MM.1S (cell line): Measurements from ENCODE around the gene ZNF827.
A peak's percentile ranks its signal among the peaks of the same experiment; 100 is the strongest.

ENCODE experiments used
- DNase-seq: peaks from one replicate; pipeline ENCODE4 v3.0.0-alpha.2; 2015
- H2AFZ ChIP-seq: fragments of 300-600 bp; sonication (generic); 2 replicates; pipeline ENCODE4 v1.6.0; 2016; ENCODE audit warnings: antibody characterized with exemption, low read length
- H3F3A ChIP-seq: fragments of 300-600 bp; sonication (generic); 2 replicates; pipeline ENCODE4 v1.6.1; 2016; ENCODE audit warnings: mild to moderate bottlenecking, antibody characterized with exemption, low read length, moderate library complexity, mixed read lengths; ENCODE audit not compliant: insufficient read depth
- H3K27ac ChIP-seq: fragments of 300-600 bp; sonication (generic); 2 replicates; pipeline ENCODE4 v1.5.1; 2016; ENCODE audit warnings: mild to moderate bottlenecking, low read length
- H3K27me3 ChIP-seq: fragments of 300-600 bp; sonication (generic); replicated peaks from 2 replicates; pipeline ENCODE4 v1.6.0; 2016; ENCODE audit warnings: low read length; ENCODE audit not compliant: insufficient read depth
- H3K36me3 ChIP-seq: fragments of 300-600 bp; sonication (generic); replicated peaks from 2 replicates; pipeline ENCODE4 v1.6.1; 2016; ENCODE audit warnings: mild to moderate bottlenecking, low read length, mixed read lengths; ENCODE audit not compliant: insufficient read depth
- H3K4me1 ChIP-seq: fragments of 300-600 bp; sonication (generic); 2 replicates; pipeline ENCODE4 v1.6.1; 2016; ENCODE audit warnings: low read length, mixed read lengths
- H3K4me2 ChIP-seq: fragments of 300-600 bp; sonication (generic); 2 replicates; pipeline ENCODE4 v1.6.0; 2016; ENCODE audit warnings: low read depth, low read length
- H3K4me3 ChIP-seq: fragments of 300-600 bp; sonication (generic); 2 replicates; pipeline ENCODE4 v1.5.1; 2016; ENCODE audit warnings: low read length, mixed read lengths
- H3K79me2 ChIP-seq: fragments of 300-600 bp; sonication (generic); 2 replicates; pipeline ENCODE4 v1.6.1; 2016; ENCODE audit warnings: mixed run types, low read length, mixed read lengths
- H3K9ac ChIP-seq: fragments of 300-600 bp; sonication (generic); 2 replicates; pipeline ENCODE4 v1.6.1; 2016; ENCODE audit warnings: low read length, mixed read lengths
- H3K9me2 ChIP-seq: fragments of 300-600 bp; sonication (generic); replicated peaks from 2 replicates; pipeline ENCODE4 v1.6.1; 2016; ENCODE audit warnings: mild to moderate bottlenecking, low read length, mixed read lengths; ENCODE audit not compliant: insufficient read depth
- H3K9me3 ChIP-seq: fragments of 300-600 bp; sonication (generic); replicated peaks from 2 replicates; pipeline ENCODE4 v1.6.1; 2016; ENCODE audit warnings: mild to moderate bottlenecking, low read length, mixed read lengths; ENCODE audit not compliant: insufficient read depth
- H4K20me1 ChIP-seq: fragments of 300-600 bp; sonication (generic); 2 replicates; pipeline ENCODE4 v1.6.1; 2016; ENCODE audit warnings: mild to moderate bottlenecking, low read length, moderate library complexity, mixed read lengths; ENCODE audit not compliant: insufficient read depth
- CTCF ChIP-seq: fragments of 300-600 bp; sonication (generic); IDR thresholded peaks from 2 replicates; pipeline ENCODE4 v1.5.1; 2016; ENCODE audit warnings: antibody characterized with exemption, low read length, mixed read lengths
- EZH2 ChIP-seq: fragments of 300-600 bp; sonication (generic); optimal IDR thresholded peaks from 2 replicates; pipeline ENCODE3; 2017; ENCODE audit warnings: low read depth, mild to moderate bottlenecking, antibody characterized with exemption, low read length, mixed read lengths
- EZH2phosphoT487 ChIP-seq: fragments of 300-600 bp; sonication (generic); IDR thresholded peaks from 2 replicates; pipeline ENCODE4 v1.6.1; 2018; ENCODE audit warnings: antibody characterized with exemption, low read length

ZNF827 gene

GRCh38 chr4:145734031-145734430 lies 204.6 kb downstream of the ZNF827 start:
- Histone ChIP-seq H3K36me3 (no peaks in the 10 kb centered on the region), H3K27ac (no peak overlapping the region), H3K9me3 (no peaks in the 10 kb centered on the region), H3K9ac (no peak overlapping the region), H3K9me2 (no peaks in the 10 kb centered on the region), H2AFZ (no peak overlapping the region), H3F3A (no peaks in the 10 kb centered on the region), H3K79me2 (no peaks in the 10 kb centered on the region), H4K20me1 (no peaks in the 10 kb centered on the region), H3K27me3 (no peaks in the 10 kb centered on the region), H3K4me2 (no peak overlapping the region), H3K4me1 (0 out of 2 replicates have a peak, but pooled peaks cover 3% of the 10 kb centered on the region), H3K4me3 (no peak overlapping the region)
- DNase-seq = no peak
- TF ChIP-seq EZH2phosphoT487 = no peak
- no peak for TF ChIP-seq CTCF
- TF ChIP-seq EZH2 = no peak

GRCh38 chr4:145732895-145733880 lies 205.4 kb downstream of the ZNF827 start:
- H3K27me3 ChIP-seq = no peaks in the 10 kb centered on the region

GRCh38 chr4:145732001-145732815 lies 206.4 kb downstream of the ZNF827 start:
- Histone ChIP-seq H3K9me3 (no peaks in the 10 kb centered on the region), H3K9ac (peak overlapping the region; percentile 53; the same call in 1 of the 2 replicates), H3K4me2 (peak overlapping the region; percentile 64), H3K79me2 (no peaks in the 10 kb centered on the region), H3K9me2 (no peaks in the 10 kb centered on the region), H3K4me1 (0 out of 2 replicates have a peak, but pooled peaks cover 3% of the 10 kb centered on the region), H3K36me3 (no peaks in the 10 kb centered on the region), H4K20me1 (no peaks in the 10 kb centered on the region), H3K27ac (no peak overlapping the region), H2AFZ (peak overlapping the region; percentile 89), H3F3A (no peaks in the 10 kb centered on the region), H3K27me3 (no peaks in the 10 kb centered on the region), H3K4me3 (peak overlapping the region; percentile 90)
- no peak for DNase-seq
- TF ChIP-seq CTCF (no peak), EZH2phosphoT487 (no peak), EZH2 (no peak)

More at GRCh38 chr4:145732895-145733880, 205.4 kb downstream of the ZNF827 start:
- H3K27ac ChIP-seq = peak overlapping the region; percentile 37; the same call in 1 of the 2 replicates
- H3K36me3 ChIP-seq = no peaks in the 10 kb centered on the region
- DNase-seq = peak; percentile 89
- H3K4me2 ChIP-seq = peak overlapping the region; percentile 64
- no peaks in the 10 kb centered on the region for H3K9me2 ChIP-seq
- no peaks in the 10 kb centered on the region for H4K20me1 ChIP-seq
- H3K4me3 ChIP-seq = peak overlapping the region; percentile 90
- 0 out of 2 replicates have a peak, but pooled peaks cover 3% of the 10 kb centered on the region for H3K4me1 ChIP-seq
- H3K9ac ChIP-seq = peak overlapping the region; percentile 73
- no peaks in the 10 kb centered on the region for H3F3A ChIP-seq
- no peaks in the 10 kb centered on the region for H3K79me2 ChIP-seq
- no peaks in the 10 kb centered on the region for H3K9me3 ChIP-seq
- TF ChIP-seq EZH2 (no peak), EZH2phosphoT487 (no peak), CTCF (no peak)
- peak overlapping the region; percentile 90 for H2AFZ ChIP-seq
